Prostate gland (tissue), 2 donors: ENCODE results near the gene NUFIP1. TPM values are rescaled to one million over a fixed set of nuclear protein-coding genes. Genes with fewer than 3 reads are reported as not detected.
"Not testable (repeated sequence)": the region's sequence is repeated elsewhere in the genome, so short reads cannot be mapped to it uniquely, and the experiment has no call there.

Source experiments
- DNase-seq: peaks from one replicate; pipeline ENCODE4 v3.0.0-alpha.2; 2019; ENCODE audit warnings: low spot score
- H3K27ac ChIP-seq, 2 donors: fragments of 200-600 bp; sonication (generic); 2 replicates each; pipeline ENCODE4 v1.5.1; 2017 to 2019
- H3K27me3 ChIP-seq: fragments of 200-600 bp; sonication (generic); replicated peaks from 2 replicates; pipeline ENCODE4 v1.5.1; 2019; ENCODE audit not compliant: insufficient read depth
- H3K36me3 ChIP-seq, 2 donors: fragments of 200-600 bp; sonication (generic); 1 replicate in 1 of 2; 2 replicates in 1 of 2; pipeline versions ENCODE4 v1.5.1 to v1.8.1; 2017 to 2019
- H3K4me1 ChIP-seq: fragments of 200-600 bp; sonication (generic); replicated peaks from 2 replicates; pipeline ENCODE4 v1.5.1; 2019
- H3K4me3 ChIP-seq, 2 donors: fragments of 200-600 bp; sonication (generic); 2 replicates each; pipeline ENCODE4 v1.5.1; 2017 to 2019
- H3K9me3 ChIP-seq: fragments of 200-600 bp; sonication (generic); 2 replicates; pipeline ENCODE4 v1.5.1; 2017
- CTCF ChIP-seq, 4 experiments: fragments of 200-600 bp in 2 of 4; fragments of 450-650 bp in 2 of 4; sonication (generic) in 2 of 4; IDR thresholded peaks; 1 replicate in 3 of 4; 2 replicates in 1 of 4; pipeline ENCODE4 v1.5.1; 2016 to 2019; ENCODE audit warnings: antibody characterized with exemption in 4 of 4, mild to moderate bottlenecking in 2 of 4, moderate library complexity in 2 of 4
- POLR2A ChIP-seq: fragments of 450-650 bp; IDR thresholded peaks from one replicate; pipeline ENCODE4 v1.6.1; 2016; ENCODE audit warnings: antibody characterized with exemption, mild to moderate bottlenecking
- POLR2AphosphoS5 ChIP-seq: sonication (generic); formaldehyde crosslinking; IDR thresholded peaks from one replicate; pipeline ENCODE4 v1.6.1; 2017; ENCODE audit warnings: antibody characterized with exemption
- WGBS: methylation state at CpG from one replicate; pipeline ENCODE4 v1.1.5; 2018; 5-methylcytosine and 5-hydroxymethylcytosine counted together
- intact Hi-C: fragments of 100-400 bp; cut with DNase I; formaldehyde crosslinking; loops from one replicate; pipeline ENCODE4 v1.14.2; 2022
- total RNA-seq, 2 donors: library from RNA; depleted of rRNA; stranded (reverse); fragments of >200 nt; gene quantifications; one replicate each; pipeline ENCODE4 v1.1.0, GENCODE V29; 2016

Gene NUFIP1
- total RNA-seq, 2 donors from 2014 or later, result 3.5 to 6.5 TPM

GRCh38 chr13:44903574-44903985 lies 85.7 kb downstream of the NUFIP1 start:
- Histone ChIP-seq H3K27ac (peak overlapping the region; percentile 70 to 72), H3K36me3 (no peaks in the 10 kb centered on the region), H3K27me3 (no peaks in the 10 kb centered on the region), H3K9me3 (no peaks in the 10 kb centered on the region), H3K4me1 (peaks cover 20% of the 10 kb centered on the region), H3K4me3 (no peak overlapping the region)
- TF ChIP-seq POLR2AphosphoS5 (peak; percentile 67), CTCF (IDR thresholded peaks at IDR 0.05) (no peak), POLR2A (no peak)
- 34% methylated on average over 4 of the region's 4 CpGs for WGBS
- intact Hi-C loops, result loop anchor here (2.0 to 10.0 kb wide), 2 partner anchors 19 to 49 kb away; no protein-coding TSS in a partner anchor
- no peak for DNase-seq

- peaks cover 20% of the 10 kb centered on the region for H3K4me1 ChIP-seq
- no peaks in the 10 kb centered on the region for H3K36me3 ChIP-seq
- H3K4me3 ChIP-seq, result no peak overlapping the region
- H3K27ac ChIP-seq, result peak overlapping the region in 1 of 2 donors; percentile 72
- 98% methylated on average over 6 of the region's 6 CpGs for WGBS
- H3K27me3 ChIP-seq, result no peaks in the 10 kb centered on the region
- H3K9me3 ChIP-seq, result no peaks in the 10 kb centered on the region
- TF ChIP-seq CTCF (IDR thresholded peaks at IDR 0.05) (no peak), POLR2AphosphoS5 (no peak), POLR2A (no peak)
- intact Hi-C loops, result loop anchor here (2.0 to 10.0 kb wide), 2 partner anchors 20 to 48 kb away; no protein-coding TSS in a partner anchor
- DNase-seq, result no peak
Measured at GRCh38 chr13:44902738-44903137, 86.5 kb downstream of the NUFIP1 start.

GRCh38 chr13:44899967-44900366 lies 89.3 kb downstream of the NUFIP1 start:
- no peak for DNase-seq
- Histone ChIP-seq H3K9me3 (no peaks in the 10 kb centered on the region), H3K27me3 (no peaks in the 10 kb centered on the region), H3K4me3 (no peak overlapping the region), H3K27ac (no peak overlapping the region), H3K36me3 (no peaks in the 10 kb centered on the region), H3K4me1 (no peaks in the 10 kb centered on the region)
- intact Hi-C loops, result loop anchor here (10.0 kb wide), 1 partner anchor 45 kb away; no protein-coding TSS in a partner anchor
- TF ChIP-seq CTCF (IDR thresholded peaks at IDR 0.05) (no peak), POLR2A (no peak), POLR2AphosphoS5 (no peak)
- WGBS, result 12% methylated on average over 2 of the region's 2 CpGs

GRCh38 chr13:44898308-44898707 lies 91.0 kb downstream of the NUFIP1 start:
- WGBS, result 92% methylated on average over 2 of the region's 2 CpGs
- intact Hi-C loops, H3K27me3 ChIP-seq, H3K4me1 ChIP-seq, DNase-seq, H3K4me3 ChIP-seq, H3K36me3 ChIP-seq, H3K27ac ChIP-seq, H3K9me3 ChIP-seq: not testable (repeated sequence)

GRCh38 chr13:44895953-44896335 lies 93.3 kb downstream of the NUFIP1 start:
- TF ChIP-seq POLR2AphosphoS5 (no peak), POLR2A (no peak), CTCF (IDR thresholded peaks at IDR 0.05) (no peak)
- Histone ChIP-seq H3K36me3 (no peaks in the 10 kb centered on the region), H3K4me3 (no peak overlapping the region), H3K4me1 (no peaks in the 10 kb centered on the region), H3K27me3 (no peaks in the 10 kb centered on the region), H3K9me3 (no peaks in the 10 kb centered on the region), H3K27ac (no peak overlapping the region)
- intact Hi-C loops, result no loop called here
- WGBS, result 56% methylated on average over 5 of the region's 5 CpGs
- DNase-seq, result no peak
